ENCODE data around the gene ACTG1. TPM values are rescaled to one million over a fixed set of nuclear protein-coding genes. Genes with fewer than 3 reads are reported as not detected.

ACTG1 gene
- total RNA-seq, 3 donors from 2014 or later = 2,222 to 2,764 (median 2,750) TPM

- Histone ChIP-seq H3K4me3 (no peak overlapping the region), H3K9me3 (no peaks in the 10 kb centered on the region), H3K36me3 (no peaks in the 10 kb centered on the region), H3K4me1 (peaks cover under 1 to 2% of the 10 kb centered on the region in 2 donors), H3K27me3 (peaks cover 4 to 5% of the 10 kb centered on the region in 2 donors), H3K27ac (no peak overlapping the region)
- intact Hi-C loops (cut with DNase I; ENCODE audit: low total_unique reads) = no loop called here
- TF ChIP-seq POLR2A (IDR thresholded peaks at IDR 0.05) = no peak
- no peak for TF ChIP-seq POLR2AphosphoS5 (IDR thresholded peaks at IDR 0.05)
- no peak for TF ChIP-seq CTCF (IDR thresholded peaks at IDR 0.05)
- DNase-seq (ENCODE audit: low spot score in 2 of 2) = no peak
Observed at GRCh38 chr17:81524865-81525159, 12.2 kb upstream of the ACTG1 start.

GRCh38 chr17:81524039-81524864 lies 11.7 kb upstream of the ACTG1 start:
- H3K4me3 ChIP-seq = no peak overlapping the region
- H3K36me3 ChIP-seq = no peaks in the 10 kb centered on the region
- intact Hi-C loops (cut with DNase I; ENCODE audit: low total_unique reads) = no loop called here
- peaks cover 4 to 5% of the 10 kb centered on the region in 2 donors for H3K27me3 ChIP-seq
- no peaks in the 10 kb centered on the region for H3K9me3 ChIP-seq
- no peak for DNase-seq (ENCODE audit: low spot score in 2 of 2)
- TF ChIP-seq CTCF (IDR thresholded peaks at IDR 0.05) = no peak
- TF ChIP-seq POLR2A (IDR thresholded peaks at IDR 0.05) = no peak
- TF ChIP-seq POLR2AphosphoS5 (IDR thresholded peaks at IDR 0.05) = no peak
- H3K27ac ChIP-seq = no peak overlapping the region
- H3K4me1 ChIP-seq = peaks cover 6% of the 10 kb centered on the region in 2 donors

- no peak for TF ChIP-seq POLR2A (IDR thresholded peaks at IDR 0.05)
- TF ChIP-seq CTCF (IDR thresholded peaks at IDR 0.05) = no peak
- TF ChIP-seq POLR2AphosphoS5 (IDR thresholded peaks at IDR 0.05) = no peak
- no peak overlapping the region for H3K27ac ChIP-seq
- intact Hi-C loops (cut with DNase I; ENCODE audit: low total_unique reads) = no loop called here
- no peaks in the 10 kb centered on the region for H3K9me3 ChIP-seq
- peaks cover 6 to 10% of the 10 kb centered on the region in 2 donors for H3K4me1 ChIP-seq
- no peak for DNase-seq (ENCODE audit: low spot score in 2 of 2)
- peaks cover 4 to 5% of the 10 kb centered on the region in 2 donors for H3K27me3 ChIP-seq
- no peak overlapping the region for H3K4me3 ChIP-seq
- H3K36me3 ChIP-seq = no peaks in the 10 kb centered on the region
Observed at GRCh38 chr17:81523402-81524038, 10.9 kb upstream of the ACTG1 start.

GRCh38 chr17:81522491-81523401 lies 10.1 kb upstream of the ACTG1 start:
- no peak for DNase-seq (ENCODE audit: low spot score in 2 of 2)
- H3K9me3 ChIP-seq = no peaks in the 10 kb centered on the region
- no peak overlapping the region for H3K4me3 ChIP-seq
- intact Hi-C loops (cut with DNase I; ENCODE audit: low total_unique reads) = no loop called here
- peaks cover 10% of the 10 kb centered on the region in 2 donors for H3K4me1 ChIP-seq
- no peak overlapping the region for H3K27ac ChIP-seq
- peaks cover 0 to 4% of the 10 kb centered on the region in 2 donors for H3K27me3 ChIP-seq
- TF ChIP-seq POLR2A (IDR thresholded peaks at IDR 0.05) = no peak
- TF ChIP-seq POLR2AphosphoS5 (IDR thresholded peaks at IDR 0.05) = no peak
- no peak for TF ChIP-seq CTCF (IDR thresholded peaks at IDR 0.05)
- H3K36me3 ChIP-seq = no peaks in the 10 kb centered on the region
